Fibroblast of lung (primary cell): Measurements from ENCODE around the gene CALCR. TPM values are rescaled to one million over a fixed set of nuclear protein-coding genes. Genes with fewer than 3 reads are reported as not detected.

Experiments used
- DNase-seq, 2 donors: peaks; one replicate each; pipeline versions ENCODE4 v3.0.0 to v3.0.0-alpha.2; 2010; ENCODE audit warnings: low read depth in 2 of 2
- H2AFZ ChIP-seq: 2 replicates; pipeline ENCODE4 v1.5.1; 2012; ENCODE audit warnings: low read length, control low read depth, inconsistent platforms
- H3K27ac ChIP-seq: 2 replicates; pipeline ENCODE4 v1.5.1; 2011; ENCODE audit warnings: low read length, control low read depth; ENCODE audit not compliant: insufficient read depth
- H3K27me3 ChIP-seq: 2 replicates; pipeline ENCODE4 v1.5.1; 2011; ENCODE audit warnings: mild to moderate bottlenecking, low read length; ENCODE audit not compliant: control insufficient read depth, insufficient read depth
- H3K36me3 ChIP-seq: 2 replicates; pipeline ENCODE4 v1.5.1; 2011; ENCODE audit warnings: low read length; ENCODE audit not compliant: control insufficient read depth, insufficient read depth
- H3K4me1 ChIP-seq: 2 replicates; pipeline ENCODE4 v1.5.1; 2011; ENCODE audit warnings: low read length; ENCODE audit not compliant: control insufficient read depth, insufficient read depth; ENCODE audit errors: extremely low read depth
- H3K4me2 ChIP-seq: 2 replicates; pipeline ENCODE4 v1.5.1; 2011; ENCODE audit warnings: low read length, control low read depth; ENCODE audit not compliant: insufficient read depth; ENCODE audit errors: extremely low read depth
- H3K4me3 ChIP-seq, 4 experiments: fragments of 200-600 bp in 1 of 4; sonication (generic) in 1 of 4; replicated peaks in 1 of 4; 2 replicates each; pipeline ENCODE4 v1.5.1; 2011 to 2016; ENCODE audit warnings: low read length in 4 of 4, low read depth in 3 of 4, mild to moderate bottlenecking in 3 of 4, control low read depth in 2 of 4, inconsistent platforms in 1 of 4, mixed read lengths in 1 of 4; ENCODE audit not compliant: insufficient read depth in 1 of 4; ENCODE audit errors: control extremely low read depth in 1 of 4
- H3K79me2 ChIP-seq: 2 replicates; pipeline ENCODE4 v1.5.1; 2012; ENCODE audit warnings: mild to moderate bottlenecking, low read length, inconsistent platforms; ENCODE audit not compliant: control insufficient read depth, insufficient read depth
- H3K9ac ChIP-seq: 2 replicates; pipeline ENCODE4 v1.5.1; 2011; ENCODE audit warnings: mild to moderate bottlenecking, low read length, control low read depth; ENCODE audit not compliant: insufficient read depth
- H3K9me3 ChIP-seq: 2 replicates; pipeline ENCODE4 v1.5.1; 2012; ENCODE audit warnings: low read depth, low read length; ENCODE audit not compliant: control insufficient read depth, insufficient read depth
- H4K20me1 ChIP-seq: 2 replicates; pipeline ENCODE4 v1.5.1; 2011; ENCODE audit warnings: low read length; ENCODE audit not compliant: control insufficient read depth, insufficient read depth; ENCODE audit errors: extremely low read depth
- EZH2 ChIP-seq: IDR thresholded peaks from 2 replicates; pipeline ENCODE4 v1.5.1; 2012; ENCODE audit warnings: low read length, control low read depth, mild to moderate bottlenecking; ENCODE audit errors: missing control alignments
- polyA plus RNA-seq, 2 donors: library from polyadenylated mRNA; depleted of rRNA in 1 of 2; stranded (reverse) in 1 of 2; unstranded in 1 of 2; fragments of >200 nt; gene quantifications; 2 replicates each; pipeline ENCODE4 v1.2.1, GENCODE V29; 2011 to 2012; ENCODE audit warnings: missing spikeins in 1 of 2
- total RNA-seq: library from RNA; depleted of rRNA; stranded (reverse); fragments of >200 nt; gene quantifications from 2 replicates; pipeline ENCODE4 v1.2.1, GENCODE V29; 2014
- TF ChIP-seq, protein P1 (sequence below), 2 donors: IDR thresholded peaks in 1 of 2; conservative IDR thresholded peaks in 1 of 2; 1 replicate in 1 of 2; 2 replicates in 1 of 2; pipeline ENCODE4 v1.5.1; 2011 to 2012; ENCODE audit warnings: low read length in 2 of 2, control low read depth in 1 of 2, inconsistent platforms in 1 of 2, low read depth in 1 of 2, mild to moderate bottlenecking in 1 of 2

CALCR gene
- total and polyA plus RNA-seq, 2 donors (not counting 1 experiment from before 2014, with no cell fraction given), result not detected

DNA sequence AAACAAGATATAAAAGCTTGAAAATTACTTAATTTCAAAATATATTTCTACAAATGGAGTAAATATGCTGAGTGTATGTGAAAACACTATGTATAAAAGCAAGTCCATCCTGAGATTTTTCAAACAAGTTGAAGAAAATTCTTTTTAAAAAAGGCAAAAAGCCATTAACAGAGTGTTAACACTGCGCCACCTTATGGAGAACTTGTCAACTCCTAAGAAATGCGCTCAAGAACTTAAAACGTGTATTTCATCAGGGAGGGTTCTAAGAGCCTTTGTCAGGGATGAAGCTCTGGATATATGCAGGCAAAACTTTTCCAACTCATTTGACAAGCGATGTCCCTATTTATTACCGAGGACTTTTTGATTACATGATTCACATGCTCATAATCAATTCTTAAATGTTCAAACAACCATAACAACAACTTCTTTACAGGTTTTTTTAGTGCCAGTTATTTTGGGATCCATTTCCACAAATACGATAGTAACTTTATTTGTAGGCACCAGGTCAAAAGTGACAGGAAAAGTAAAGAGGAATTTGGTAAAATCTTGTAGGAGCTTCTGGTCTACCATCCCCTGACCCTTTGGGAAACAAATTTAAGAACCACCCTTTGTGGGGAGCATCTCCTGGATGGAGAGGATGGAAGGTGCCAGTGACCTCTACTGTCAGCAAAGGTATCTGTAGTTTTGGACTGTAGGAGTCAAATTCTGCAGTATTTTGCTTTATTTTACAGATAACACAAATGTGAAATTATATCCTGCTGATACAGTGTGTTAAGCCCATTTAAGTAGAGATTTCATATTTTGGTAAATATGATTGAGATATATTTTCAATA lies 23.2 kb downstream of the CALCR start:
- peak; percentile 43 to 70 for DNase-seq
- H3K27me3 ChIP-seq, result no peaks in the 10 kb centered on the region
- no peaks in the 10 kb centered on the region for H3K79me2 ChIP-seq
- TF ChIP-seq, protein P1, sequence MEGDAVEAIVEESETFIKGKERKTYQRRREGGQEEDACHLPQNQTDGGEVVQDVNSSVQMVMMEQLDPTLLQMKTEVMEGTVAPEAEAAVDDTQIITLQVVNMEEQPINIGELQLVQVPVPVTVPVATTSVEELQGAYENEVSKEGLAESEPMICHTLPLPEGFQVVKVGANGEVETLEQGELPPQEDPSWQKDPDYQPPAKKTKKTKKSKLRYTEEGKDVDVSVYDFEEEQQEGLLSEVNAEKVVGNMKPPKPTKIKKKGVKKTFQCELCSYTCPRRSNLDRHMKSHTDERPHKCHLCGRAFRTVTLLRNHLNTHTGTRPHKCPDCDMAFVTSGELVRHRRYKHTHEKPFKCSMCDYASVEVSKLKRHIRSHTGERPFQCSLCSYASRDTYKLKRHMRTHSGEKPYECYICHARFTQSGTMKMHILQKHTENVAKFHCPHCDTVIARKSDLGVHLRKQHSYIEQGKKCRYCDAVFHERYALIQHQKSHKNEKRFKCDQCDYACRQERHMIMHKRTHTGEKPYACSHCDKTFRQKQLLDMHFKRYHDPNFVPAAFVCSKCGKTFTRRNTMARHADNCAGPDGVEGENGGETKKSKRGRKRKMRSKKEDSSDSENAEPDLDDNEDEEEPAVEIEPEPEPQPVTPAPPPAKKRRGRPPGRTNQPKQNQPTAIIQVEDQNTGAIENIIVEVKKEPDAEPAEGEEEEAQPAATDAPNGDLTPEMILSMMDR (conservative IDR thresholded peaks at IDR 0.05 in 1 of 2, IDR thresholded peaks at IDR 0.05 in 1 of 2; ENCODE audit: low read depth in 1 of 2, low read length in 2 of 2), result peak; percentile 50 to 72
- no peak for TF ChIP-seq EZH2
- H3K4me3 ChIP-seq, result no peak overlapping the region
- no peak overlapping the region for H3K9ac ChIP-seq
- no peak overlapping the region for H3K4me2 ChIP-seq
- no peaks in the 10 kb centered on the region for H3K9me3 ChIP-seq
- no peaks in the 10 kb centered on the region for H4K20me1 ChIP-seq
- no peak overlapping the region for H3K27ac ChIP-seq
- no peaks in the 10 kb centered on the region for H3K4me1 ChIP-seq
- H2AFZ ChIP-seq, result no peak overlapping the region
- H3K36me3 ChIP-seq, result no peaks in the 10 kb centered on the region

DNA sequence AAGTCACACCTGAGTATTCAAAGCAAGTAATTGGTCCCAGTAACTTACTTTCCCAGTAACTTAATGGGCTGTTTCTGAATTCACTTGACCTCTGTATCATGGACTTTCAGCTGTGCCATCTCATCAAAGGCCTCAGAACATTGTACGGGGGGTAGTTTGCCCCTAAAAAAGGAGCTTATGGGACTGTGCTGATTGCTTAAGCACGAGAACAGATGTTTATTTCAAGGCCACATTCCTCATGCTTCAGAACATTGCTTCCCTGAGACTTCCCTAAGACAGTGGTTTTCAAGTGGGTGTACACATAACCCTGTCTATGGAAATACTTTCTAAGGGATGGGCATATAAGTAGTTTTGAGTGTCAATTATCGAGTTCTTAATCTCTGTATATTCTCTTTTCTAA lies 26.8 kb downstream of the CALCR start:
- Histone ChIP-seq H4K20me1 (no peaks in the 10 kb centered on the region), H3K4me1 (no peaks in the 10 kb centered on the region), H3K9ac (no peak overlapping the region), H3K79me2 (no peaks in the 10 kb centered on the region), H3K27me3 (no peaks in the 10 kb centered on the region), H3K36me3 (no peaks in the 10 kb centered on the region), H2AFZ (no peak overlapping the region), H3K27ac (no peak overlapping the region), H3K4me2 (no peak overlapping the region), H3K4me3 (no peak overlapping the region), H3K9me3 (no peaks in the 10 kb centered on the region)
- peak in 1 of 2 donors; percentile 4 for DNase-seq
- TF ChIP-seq, protein P1 (conservative IDR thresholded peaks at IDR 0.05 in 1 of 2, IDR thresholded peaks at IDR 0.05 in 1 of 2; ENCODE audit: low read depth in 1 of 2, low read length in 2 of 2), result no peak
- no peak for TF ChIP-seq EZH2

DNA sequence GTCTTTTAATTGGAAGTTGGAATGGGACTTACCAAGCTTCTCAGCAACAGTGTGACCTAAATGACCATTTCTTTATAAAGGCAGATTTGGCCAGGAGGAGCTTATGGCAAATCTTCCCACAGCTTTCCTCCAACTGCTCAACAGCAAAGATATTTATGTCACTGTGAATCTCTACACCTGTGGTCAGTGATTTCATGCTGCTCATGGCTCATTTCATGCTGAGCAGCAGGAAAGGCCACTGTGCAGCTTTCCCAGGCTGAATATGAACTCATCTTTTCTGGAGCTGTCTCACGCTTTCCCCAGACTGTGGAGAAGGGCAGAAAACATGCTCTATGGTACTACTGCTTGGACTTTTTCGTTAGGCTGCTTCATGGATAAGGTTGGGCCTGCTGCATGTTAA lies 29.8 kb downstream of the CALCR start:
- Histone ChIP-seq H3K79me2 (no peaks in the 10 kb centered on the region), H3K4me3 (no peak overlapping the region), H3K36me3 (no peaks in the 10 kb centered on the region), H4K20me1 (no peaks in the 10 kb centered on the region), H3K4me2 (no peak overlapping the region), H3K9ac (no peak overlapping the region), H3K4me1 (no peaks in the 10 kb centered on the region), H3K27me3 (no peaks in the 10 kb centered on the region), H3K27ac (no peak overlapping the region), H3K9me3 (no peaks in the 10 kb centered on the region), H2AFZ (no peak overlapping the region)
- no peak for DNase-seq
- TF ChIP-seq, protein P1 (conservative IDR thresholded peaks at IDR 0.05 in 1 of 2, IDR thresholded peaks at IDR 0.05 in 1 of 2; ENCODE audit: low read depth in 1 of 2, low read length in 2 of 2), result no peak
- TF ChIP-seq EZH2, result no peak
